COLO668 (cell line): Measurements from ENCODE around the gene HOXB7.
A peak's percentile ranks its signal among the peaks of the same experiment; 100 is the strongest.

Source experiments
- DNase-seq: peaks from one replicate; lab custom pipeline; 2025; ENCODE audit not compliant: unreplicated experiment; lab: John Stamatoyannopoulos, UW

The HOXB7 gene

GRCh38 chr17:48636177-48637018, 25.6 kb upstream of the HOXB7 start:
- peak; percentile 74 for DNase-seq

DNA sequence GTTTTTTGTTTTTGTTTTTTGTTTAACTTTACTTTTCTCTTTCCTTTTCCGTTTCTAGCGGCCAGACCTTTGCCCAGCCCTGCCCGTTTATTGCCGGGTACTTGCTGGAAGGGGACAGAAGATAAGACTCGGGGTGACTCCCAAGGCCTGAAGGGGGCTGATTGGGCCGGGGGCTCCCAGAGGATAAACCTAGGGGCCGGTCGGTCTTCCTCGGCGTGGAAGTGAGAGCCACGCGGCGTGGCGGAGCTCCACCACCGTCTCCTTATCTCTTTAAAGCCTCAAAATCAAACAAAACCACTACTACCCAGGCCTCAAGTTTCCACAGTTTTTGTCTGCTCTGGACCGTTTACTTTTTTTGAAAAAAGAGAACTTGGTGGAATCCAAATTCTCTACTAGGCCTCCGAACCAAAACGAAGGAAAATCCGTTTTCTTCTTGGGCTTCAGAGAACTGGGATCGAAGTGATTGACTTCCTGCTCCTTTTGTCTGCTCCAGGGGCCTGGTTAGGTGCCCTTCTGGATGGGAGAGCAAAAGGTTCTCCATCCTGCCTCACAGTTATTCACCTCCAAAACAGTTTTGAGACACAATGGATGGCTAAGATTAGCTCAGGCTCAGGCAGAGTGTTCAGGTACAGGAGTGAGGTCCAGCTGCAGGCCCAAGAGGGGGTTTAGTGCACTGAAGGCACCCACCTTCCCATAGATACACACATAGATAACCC, 23.8 kb upstream of the HOXB7 start:
- no peak for DNase-seq

- DNase-seq, result no peak
These were observed 22.5 kb upstream of the HOXB7 start for GRCh38 chr17:48633266-48633677.

DNA sequence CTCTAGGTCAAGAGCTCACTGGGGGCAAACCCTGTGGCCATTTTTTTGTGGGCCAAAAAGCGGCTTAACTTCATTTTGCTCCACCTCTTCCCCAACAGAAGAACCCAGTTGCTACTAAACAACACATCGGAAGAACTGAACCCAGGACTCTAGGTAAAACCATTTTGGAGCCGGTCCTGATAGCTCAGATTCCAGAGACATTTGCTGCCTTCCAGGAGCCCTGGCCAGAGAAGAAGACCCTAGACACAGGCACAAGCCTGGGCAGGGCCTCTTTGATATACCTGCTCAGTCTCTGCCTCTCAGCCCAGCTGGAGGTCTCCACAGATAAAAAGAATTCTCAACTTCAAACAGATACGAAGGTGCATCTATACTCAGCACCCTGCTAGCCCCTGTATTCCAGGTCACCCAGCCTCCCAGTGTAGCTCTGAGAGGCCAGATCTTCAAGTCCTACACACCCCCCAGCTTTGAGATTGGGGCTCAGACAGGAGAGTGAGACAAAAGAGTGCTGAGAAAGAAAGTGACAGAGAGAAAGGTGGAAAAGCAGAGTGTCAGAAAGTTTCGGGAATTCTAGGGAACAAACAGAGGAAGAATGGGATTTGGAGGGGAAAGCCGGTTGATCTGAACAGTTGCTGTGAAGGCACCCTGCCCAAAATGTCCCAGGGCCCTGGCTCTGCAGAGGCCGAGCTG, 21.9 kb upstream of the HOXB7 start:
- no peak for DNase-seq

DNA sequence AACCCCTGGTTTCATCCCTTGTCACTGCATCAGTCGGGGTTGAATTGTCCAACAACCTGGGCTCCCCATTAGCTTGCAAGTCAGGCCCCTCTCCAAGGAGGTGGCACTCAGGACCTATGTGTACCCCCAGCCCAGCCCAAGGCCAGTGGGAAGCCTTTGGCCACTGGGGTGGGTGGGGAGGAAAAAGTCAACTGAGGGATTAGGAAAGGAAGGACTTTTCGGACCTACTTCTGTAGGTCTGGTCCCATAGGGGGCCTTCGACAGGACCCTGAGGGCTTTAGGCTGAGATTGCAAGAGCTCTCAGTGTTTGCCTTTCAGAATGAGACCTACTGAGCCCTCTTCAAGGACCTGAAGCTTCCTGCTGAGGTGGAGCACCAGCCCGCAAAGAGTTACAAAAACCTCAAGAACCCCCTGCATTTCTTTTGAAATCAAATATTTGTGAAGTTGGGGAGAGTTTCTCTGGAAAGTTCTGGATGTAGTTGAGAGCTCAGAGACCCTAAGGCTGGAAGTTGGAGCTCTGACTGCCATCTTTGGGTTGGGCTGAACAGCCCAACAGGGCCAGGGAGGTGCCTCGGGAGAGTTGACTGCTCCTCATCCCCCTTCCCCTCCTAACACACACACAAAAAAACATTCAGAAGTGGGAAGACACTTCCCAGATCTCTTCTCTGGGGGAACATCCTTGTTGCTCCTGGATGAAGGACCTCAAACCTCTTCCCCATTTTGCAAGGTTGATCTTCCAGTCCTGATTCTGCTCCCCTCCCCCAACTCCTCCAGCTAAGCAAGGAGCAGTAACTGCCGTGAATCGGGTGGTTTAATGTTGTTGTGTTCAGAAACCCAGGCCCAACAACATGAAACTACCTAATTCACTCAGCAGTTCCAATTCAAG, 21.1 kb upstream of the HOXB7 start:
- no peak for DNase-seq

DNA sequence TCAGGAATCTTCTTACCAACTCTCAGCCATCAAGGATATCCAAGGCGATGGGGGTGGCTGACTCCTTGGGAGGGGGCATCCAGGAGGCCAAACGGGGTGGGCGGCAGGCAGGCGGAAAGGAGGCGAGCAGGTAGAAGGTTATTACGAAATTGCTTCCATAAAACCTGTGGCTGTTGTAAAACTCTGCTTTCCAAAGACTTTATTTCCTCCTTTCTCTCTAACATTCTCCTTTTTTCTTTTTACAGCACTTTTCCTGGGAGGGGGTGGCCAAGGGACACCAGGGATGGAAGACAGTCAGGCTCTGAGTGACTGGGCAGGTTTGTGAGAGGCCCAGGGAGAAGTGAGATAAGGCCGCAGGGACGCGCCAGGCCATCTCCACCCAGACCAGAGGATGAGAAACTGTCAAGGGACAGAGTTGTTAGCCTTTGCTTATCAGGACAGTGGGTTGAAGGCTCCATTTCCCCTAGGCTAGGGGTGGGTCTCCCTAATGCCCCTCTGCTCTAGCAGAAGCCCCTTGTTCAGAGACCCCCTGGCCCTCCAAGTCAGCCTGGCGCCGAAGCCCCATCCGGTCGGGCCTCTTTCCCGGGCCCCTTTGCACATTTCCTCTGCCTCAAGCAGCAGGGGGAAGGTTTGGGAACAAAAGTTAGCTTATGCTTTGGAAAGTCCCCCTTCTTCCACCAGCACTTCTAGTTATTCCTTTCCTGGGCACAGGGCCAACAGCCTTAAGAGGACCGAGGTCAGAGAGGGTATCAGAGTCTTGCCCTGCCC, 20.3 kb upstream of the HOXB7 start:
- DNase-seq, result no peak

DNA sequence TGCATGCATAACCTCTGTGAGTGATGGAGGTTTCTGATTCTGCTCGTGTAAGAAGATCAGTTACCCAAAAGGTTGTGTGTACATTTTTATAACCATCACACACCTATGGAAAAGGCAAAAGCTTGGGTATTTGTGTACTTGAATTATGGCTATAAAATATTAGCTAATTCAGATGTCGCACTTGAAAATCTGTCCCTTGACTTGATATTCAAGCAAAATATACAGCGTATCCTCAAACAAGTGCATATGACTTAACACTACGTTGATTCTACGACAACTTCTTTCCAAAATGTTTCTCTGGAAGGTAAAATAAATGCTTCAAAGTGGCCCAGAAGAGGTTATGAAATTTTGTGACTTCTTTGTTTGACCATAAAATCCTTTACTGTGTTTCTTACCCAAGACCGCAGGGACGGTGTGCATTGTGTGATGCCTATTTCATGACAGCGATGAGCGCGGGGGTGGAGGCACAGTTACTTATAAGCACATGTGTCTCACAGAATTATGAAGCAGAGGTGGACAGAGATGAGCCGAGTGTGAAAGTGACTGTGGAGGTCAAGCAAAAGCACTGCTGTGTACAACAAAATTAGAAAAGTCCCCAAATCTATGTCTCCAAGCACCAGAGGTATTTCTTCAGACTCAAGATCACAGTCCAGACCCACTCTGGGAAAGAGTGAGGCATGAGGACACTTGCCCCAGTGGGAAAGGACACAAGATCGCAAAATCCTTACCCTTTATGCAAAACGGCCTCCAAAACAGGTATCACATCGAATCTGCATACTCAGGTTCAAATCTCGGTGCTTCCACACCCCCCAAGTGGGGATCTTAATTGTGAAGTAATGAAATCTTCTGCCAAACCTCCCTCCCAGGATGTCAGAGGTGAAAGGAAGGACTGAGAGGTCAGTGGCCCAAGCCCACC, 19.4 kb upstream of the HOXB7 start:
- DNase-seq, result no peak

GRCh38 chr17:48629411-48629759, 18.6 kb upstream of the HOXB7 start:
- no peak for DNase-seq

- no peak for DNase-seq
These were observed 18.0 kb upstream of the HOXB7 start for GRCh38 chr17:48628649-48629410.

- DNase-seq, result no peak
These were observed 17.1 kb upstream of the HOXB7 start for GRCh38 chr17:48627623-48628521.

GRCh38 chr17:48627118-48627597, 16.3 kb upstream of the HOXB7 start:
- no peak for DNase-seq

DNA sequence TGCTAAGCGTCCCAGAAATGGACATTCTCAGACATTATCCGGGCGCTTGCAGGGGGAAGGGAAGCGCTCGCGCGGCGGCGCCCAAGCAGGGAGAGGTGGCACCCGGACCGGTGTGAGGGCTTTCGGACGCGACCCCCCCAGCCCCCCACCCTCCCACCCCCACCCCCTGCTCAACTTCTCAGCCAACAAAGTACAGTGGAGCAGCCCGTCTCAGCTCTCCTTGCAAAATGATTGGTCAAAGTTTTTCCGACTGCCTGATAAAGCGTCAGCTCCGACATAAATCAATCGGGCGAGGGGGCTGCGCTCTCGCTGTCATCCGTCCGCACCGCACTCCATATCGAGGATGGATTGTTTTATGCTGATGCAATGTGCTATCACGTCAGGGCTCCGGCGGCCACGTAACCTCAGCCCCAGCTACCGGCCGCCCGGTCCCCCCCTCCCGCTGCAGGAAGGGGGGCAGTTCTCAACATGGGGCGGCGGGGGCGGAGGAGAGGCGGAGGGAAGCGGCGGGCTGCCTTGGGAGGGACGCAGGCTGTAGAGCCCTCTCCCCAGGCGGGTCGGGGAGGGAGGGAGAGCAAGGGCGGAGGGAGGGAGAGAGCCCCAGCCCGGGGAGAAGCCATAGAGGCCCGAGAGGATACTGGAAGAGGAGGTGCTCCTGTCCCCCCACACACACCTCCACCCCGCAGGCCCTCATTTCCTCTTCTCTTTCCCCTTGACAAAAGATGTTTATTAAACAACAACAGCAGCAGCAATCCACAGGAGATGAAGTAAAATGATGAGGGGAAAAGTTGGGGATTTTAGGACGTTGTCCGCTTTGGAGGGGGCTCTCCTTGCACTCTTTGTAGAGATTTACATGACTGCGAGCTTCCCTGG, 15.7 kb upstream of the HOXB7 start, which contains the start of gene HOXB9:
TSS of gene HOXB9 (minus strand) at position 114 of the 873 bp plus-strand sequence. CDS start at position 25, 89 bp downstream.
- DNase-seq, result peak; percentile 33

DNA sequence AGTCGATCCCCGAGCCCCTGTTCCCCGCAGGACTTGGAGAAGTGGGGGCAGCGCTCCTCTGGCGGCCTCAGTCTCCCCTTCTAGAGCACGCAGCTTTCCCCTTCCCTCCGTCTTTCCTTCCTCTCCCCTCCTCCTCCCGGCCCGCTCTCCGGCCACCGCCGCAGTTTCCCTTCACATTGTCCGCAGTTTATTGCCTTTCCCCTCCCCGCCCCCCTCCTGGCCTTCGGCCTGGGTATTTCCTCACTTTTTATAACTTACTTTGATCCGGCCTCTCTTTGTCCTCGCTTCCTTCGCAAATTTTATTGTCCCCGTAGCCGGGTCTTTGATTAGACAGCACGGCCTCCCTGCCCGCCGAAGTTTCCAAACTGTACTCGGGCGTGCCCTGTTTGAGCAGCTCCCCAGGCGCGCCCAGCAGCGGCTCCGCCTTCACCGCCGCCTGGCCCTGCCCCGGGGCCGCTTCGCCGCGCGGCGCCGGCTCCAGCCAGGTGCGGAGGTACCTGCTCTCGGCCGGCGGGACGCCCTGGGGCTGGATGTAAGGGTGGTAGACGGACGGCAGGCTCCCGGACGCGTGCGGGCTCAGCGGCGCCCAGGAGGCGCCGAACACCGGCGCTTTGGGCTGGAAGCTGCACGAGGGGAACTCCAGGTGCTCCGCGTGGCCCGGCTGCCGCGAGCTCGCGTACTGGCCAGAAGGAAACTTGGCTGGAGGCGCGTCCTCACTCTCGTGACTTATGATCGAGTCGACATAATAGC, 14.9 kb upstream of the HOXB7 start:
- DNase-seq, result peak; percentile 65

DNA sequence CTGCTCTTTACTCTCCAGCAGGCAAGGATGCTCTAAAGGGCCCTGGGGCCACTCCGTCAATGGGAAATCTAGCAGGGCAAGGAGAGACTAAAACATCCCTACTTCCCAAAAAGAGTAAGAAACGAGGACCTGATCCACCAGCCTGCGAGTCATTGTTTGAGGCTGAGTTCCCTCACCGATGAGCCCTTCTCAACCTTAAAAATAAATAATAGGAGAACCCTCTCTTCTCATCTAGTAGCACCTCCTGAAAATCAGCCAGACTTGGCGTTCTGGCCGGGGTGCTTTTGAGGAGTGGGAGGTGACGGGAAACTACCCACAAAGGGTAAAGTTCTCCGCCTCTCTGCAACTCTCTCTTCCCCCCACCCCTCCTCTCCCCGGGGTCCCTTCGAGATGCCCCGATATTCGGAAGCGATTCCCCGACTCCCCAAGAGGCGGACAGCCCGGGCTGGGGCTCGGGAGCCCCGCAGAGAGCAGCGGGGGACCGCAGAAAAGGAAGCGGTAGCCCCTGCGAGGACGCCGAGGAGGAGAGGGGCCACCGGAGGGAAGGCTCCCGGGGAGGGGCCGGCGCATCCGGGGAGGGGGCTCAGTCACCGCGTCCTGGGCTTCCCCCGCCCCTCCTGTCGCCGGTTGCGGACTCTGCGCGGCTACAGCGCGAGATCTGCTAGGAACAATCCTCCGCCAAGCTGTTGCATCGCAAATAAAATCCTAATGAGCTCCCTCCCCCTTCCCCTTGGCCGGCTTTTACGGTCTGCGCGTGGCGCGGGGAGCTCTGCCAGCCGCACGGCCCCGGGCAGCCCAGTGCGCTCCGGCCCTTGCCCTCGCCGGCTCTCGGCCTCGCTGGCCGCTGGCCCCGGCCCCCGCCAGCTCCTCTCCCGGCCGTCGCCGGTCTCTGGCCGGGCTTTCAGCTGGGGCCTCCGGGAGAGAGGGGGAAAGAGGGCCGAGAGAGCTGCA, 14.0 kb upstream of the HOXB7 start:
- DNase-seq, result peak; percentile 30
